ENCODE measurements around the gene TFEC.

GRCh38 chr7:116030651-116031276 lies at the start of gene TFEC:
- no peak for TF ChIP-seq ELF1 (IDR thresholded peaks at IDR 0.05)
- TF ChIP-seq SMC3 (IDR thresholded peaks at IDR 0.05; ENCODE audit: low read depth, low read length) = no peak
- no peak for TF ChIP-seq MXI1 (IDR thresholded peaks at IDR 0.05; ENCODE audit: low read depth, low read length)
- TF ChIP-seq POLR2AphosphoS5 (IDR thresholded peaks at IDR 0.05; ENCODE audit: low read depth, low read length) = no peak
- no peak for TF ChIP-seq CTCF (IDR thresholded peaks at IDR 0.05)
- no peak for TF ChIP-seq TAF1 (IDR thresholded peaks at IDR 0.05; ENCODE audit: borderline replicate concordance, low read depth, low read length)
- no peak for TF ChIP-seq FOXM1 (IDR thresholded peaks at IDR 0.05; ENCODE audit: low read depth)
- no peak for TF ChIP-seq TCF12 (IDR thresholded peaks at IDR 0.05)
- TF ChIP-seq USF1 (IDR thresholded peaks at IDR 0.05; ENCODE audit: borderline replicate concordance, low read depth) = no peak
- no peak for TF ChIP-seq FOXJ3 (CRISPR knock-in tag; IDR thresholded peaks at IDR 0.05)
- TF ChIP-seq RXRA (IDR thresholded peaks at IDR 0.05; ENCODE audit: borderline replicate concordance, low read depth) = no peak
- TF ChIP-seq ZBTB33 (IDR thresholded peaks at IDR 0.05; ENCODE audit: borderline replicate concordance, low read depth) = no peak
